Smooth muscle cell of the brain vasculature (primary cell): ENCODE data around the gene CIAO3.

Experiments
- DNase-seq: peaks from one replicate; pipeline ENCODE4 v3.0.0-alpha.2; 2012; ENCODE audit warnings: low read depth, low spot score

The CIAO3 gene

GRCh38 chr16:735982-736453 is 4.8 kb downstream of the CIAO3 start:
- DNase-seq: no peak

GRCh38 chr16:734981-735881 is 5.6 kb downstream of the CIAO3 start:
- no peak for DNase-seq

DNA sequence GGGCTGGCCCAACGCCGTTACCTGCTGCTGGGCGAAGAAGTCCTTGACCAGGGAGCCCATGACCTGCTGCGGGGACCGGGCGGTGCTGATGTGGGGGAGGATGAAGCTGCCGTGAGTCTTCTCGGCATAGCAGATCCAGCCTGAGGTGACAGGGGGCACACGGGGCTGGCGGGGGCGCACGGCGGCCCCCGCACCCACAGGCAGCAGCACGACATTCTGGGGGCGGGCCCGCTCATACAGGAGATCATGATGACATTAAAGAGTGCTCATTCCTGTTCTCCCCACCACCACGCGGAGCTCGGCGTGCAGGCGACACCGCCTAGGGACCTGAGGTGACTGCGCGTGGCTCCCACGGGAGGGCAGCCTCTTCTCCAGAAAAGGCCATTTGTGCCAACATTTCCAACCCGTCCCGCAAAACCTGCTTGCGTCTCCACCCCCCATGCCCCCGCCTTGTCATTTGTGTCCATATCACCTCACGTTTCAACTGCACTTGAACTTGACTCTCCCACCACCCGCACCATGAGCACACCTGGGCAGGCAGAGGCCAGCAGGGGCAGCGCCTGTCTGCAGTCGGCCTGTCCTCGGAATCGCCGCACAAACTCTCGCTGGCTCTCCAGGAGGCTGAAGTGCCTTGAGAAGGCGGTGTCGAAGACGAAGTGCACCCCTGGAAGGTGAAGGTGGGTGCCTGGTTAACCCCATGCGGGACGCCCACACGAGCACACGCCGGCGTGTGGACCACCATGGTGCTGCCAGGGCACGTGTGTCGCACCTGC is 6.4 kb downstream of the CIAO3 start:
- no peak for DNase-seq

DNA sequence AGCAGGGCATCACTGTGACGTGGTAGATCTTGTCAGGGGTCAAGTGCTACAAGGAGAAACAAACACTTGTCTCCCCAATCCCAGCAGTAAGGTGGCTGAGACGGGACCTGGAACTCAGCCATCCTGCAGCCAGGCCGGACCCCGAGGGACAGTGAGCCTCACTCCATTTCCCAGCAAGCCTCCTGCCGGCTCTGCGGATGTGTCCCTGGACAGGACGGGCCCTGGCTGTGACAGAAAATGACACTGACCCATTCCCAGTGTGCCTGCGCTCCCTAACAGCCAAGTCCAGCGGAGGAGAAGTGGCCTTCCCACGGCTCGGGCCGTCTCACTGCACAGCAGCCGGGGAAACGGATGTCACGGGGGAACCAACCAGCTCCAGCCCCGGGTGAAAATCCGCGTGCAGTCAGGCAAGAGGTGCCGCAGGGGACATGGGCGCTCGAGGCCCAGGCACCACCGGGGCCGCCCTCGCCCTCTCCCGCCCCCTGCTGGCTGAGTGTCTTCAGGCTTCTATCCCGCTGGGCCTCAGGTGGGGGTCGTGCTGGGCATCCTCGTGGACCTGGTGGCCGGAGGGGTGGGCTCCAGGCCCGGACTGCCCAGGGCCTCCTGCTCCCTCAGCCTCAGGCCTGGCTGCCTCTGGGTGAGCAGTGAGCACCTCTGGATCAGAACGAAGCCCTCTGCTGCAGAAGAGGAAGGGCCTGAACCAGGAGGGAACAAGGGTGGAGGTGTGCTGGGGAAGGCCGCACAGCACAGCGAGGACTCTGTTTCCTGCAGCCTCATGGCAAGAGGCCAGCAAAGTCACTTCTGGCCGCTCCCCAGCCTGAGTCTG is 7.2 kb downstream of the CIAO3 start:
- DNase-seq: no peak

- DNase-seq: no peak
Observed at GRCh38 chr16:732936-733335, 7.9 kb downstream of the CIAO3 start.

DNA sequence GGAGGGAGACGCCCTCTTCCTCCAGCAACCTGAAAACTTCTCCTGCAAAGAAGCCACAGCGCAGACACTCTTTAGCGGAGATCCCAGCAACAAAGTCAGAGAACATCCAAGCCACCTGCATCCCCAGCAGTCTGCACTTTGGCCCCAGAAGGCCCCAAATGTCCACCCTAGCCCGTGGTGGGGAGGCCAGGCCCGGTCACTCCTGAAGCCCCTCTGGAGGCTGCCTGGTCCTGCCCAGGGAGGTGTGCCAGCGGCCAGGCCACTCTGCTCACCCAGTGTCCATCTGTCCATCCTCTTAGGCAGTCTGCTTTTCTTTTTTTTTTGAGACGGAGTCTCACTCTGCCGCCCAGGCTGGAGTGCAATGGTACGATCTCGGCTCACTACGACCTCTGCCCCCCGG is 8.5 kb downstream of the CIAO3 start:
- DNase-seq: no peak

- no peak for DNase-seq
Observed at GRCh38 chr16:730666-731509, 9.9 kb downstream of the CIAO3 start.

DNA sequence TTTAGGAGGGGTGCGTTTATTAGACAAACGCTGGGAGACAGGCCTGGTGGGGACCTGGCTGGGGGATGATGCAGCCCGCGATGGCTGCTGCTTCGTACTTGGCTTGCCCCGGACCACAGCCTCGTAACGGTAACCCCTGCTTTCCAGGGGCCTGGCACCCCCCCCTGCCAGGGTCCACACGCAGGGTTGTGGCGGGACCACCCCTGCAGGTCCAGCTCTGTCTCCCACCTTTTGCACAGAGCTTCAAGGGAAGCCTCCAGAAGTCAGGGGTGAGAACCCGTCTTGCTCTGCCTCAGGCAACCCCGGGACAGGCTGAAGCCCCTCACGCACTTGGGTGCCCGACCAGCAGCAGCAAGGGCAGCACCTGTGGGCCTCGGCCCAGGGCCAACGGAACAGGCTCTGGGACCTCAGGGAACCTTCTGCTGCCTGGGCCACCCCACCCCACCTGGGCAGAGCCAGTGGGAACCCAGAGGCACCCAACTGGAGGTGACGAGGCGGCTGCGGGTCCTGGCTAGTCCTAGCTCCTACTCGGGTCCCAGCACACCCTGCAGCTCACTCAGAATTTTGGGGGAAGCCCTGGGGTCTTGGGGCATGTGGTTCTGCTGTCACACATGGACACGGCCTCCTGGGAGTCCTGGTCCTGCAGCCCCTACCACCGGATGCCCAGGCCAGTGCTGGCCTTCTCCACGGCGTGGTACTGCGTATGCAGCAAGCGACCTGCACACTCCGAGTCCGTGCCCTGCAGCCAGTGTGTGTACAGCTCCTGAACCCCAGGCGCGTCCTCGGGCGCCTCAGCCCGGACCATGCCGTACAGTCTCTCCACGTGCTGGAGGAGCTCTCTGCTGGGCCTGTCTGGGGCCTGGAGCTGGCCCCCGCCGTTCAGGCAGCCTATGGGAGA is 10.8 kb downstream of the CIAO3 start:
- no peak for DNase-seq

GRCh38 chr16:728890-729744 is 11.7 kb downstream of the CIAO3 start:
- DNase-seq: no peak

DNA sequence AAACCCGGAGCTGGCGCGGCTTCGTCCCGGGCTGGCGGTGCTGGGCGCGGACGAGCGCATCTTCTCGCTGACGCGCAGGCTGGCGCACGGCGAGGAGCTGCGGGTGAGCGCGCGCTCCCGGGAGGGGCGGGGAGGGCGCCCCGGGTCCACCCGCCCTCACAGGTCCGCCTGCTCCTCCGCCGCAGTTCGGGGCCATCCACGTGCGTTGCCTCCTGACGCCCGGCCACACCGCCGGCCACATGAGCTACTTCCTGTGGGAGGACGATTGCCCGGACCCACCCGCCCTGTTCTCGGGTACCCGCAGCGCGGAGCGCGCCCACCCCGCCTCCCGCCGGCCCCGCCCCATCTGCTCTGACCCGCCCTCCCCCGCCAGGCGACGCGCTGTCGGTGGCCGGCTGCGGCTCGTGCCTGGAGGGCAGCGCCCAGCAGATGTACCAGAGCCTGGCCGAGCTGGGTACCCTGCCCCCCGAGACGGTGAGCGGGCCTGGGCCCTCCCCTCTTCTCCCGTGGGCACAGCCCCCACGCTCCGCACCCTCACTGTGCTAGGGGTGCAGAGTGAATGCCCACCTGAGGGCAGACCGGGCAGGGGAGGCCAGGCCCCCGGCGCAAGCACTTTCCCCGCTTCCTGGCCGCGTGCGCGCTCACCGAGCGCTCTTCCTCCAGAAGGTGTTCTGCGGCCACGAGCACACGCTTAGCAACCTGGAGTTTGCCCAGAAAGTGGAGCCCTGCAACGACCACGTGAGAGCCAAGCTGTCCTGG is 12.5 kb downstream of the CIAO3 start:
- no peak for DNase-seq

DNA sequence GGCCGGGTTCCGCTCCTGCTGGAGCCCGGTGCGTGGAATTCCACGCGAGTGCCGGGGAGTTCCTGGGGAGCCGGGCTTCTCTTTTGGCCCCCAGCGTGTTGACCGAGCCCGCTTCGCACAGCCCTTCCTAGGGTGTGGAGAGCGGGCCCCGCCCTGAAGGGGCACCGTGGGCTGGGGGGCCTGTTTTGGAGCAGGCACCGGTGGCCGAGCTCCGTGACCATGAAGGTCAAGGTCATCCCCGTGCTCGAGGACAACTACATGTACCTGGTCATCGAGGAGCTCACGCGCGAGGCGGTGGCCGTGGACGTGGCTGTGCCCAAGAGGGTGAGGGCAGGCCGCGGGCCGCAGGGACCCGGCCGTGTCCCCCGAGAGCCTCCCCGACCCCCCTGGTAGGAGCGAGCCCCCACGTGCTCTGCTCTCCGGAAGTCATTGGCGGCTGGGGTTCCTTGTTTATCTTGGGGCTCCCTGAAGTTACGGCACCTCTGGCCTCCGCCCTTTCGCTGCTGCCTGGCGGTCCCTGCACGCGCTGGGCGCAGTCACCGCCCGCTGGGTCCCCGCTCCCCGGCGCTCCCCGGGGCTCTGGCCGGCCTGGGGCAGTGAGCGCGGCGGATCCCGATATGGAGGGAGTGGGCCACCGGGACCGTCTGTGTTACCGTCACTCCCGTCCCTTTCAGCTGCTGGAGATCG is 13.4 kb downstream of the CIAO3 start:
- DNase-seq: no peak

- DNase-seq: no peak
Observed at GRCh38 chr16:726438-727290, 14.1 kb downstream of the CIAO3 start, which contains the start of the genes CCDC78 and HAGHL. TSS of gene CCDC78 (minus strand) at chr16:726443. CDS start at chr16:726367, 76 bp downstream. TSS of gene HAGHL (plus strand) at chr16:727106. CDS start at chr16:727510, 404 bp downstream.

DNA sequence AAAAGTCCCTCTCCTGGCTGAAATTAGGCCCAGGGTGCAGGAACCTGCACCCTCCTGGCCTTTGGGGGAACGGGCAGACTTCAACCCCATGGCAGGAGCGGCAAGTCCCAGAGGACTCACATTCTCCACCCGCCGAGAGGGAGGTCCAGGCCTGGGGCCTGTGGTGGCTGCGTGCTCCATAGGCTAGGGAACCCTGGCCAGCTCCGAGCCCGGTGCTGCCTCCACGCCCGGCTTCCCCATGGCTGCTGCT is 14.7 kb downstream of the CIAO3 start:
- DNase-seq: no peak

DNA sequence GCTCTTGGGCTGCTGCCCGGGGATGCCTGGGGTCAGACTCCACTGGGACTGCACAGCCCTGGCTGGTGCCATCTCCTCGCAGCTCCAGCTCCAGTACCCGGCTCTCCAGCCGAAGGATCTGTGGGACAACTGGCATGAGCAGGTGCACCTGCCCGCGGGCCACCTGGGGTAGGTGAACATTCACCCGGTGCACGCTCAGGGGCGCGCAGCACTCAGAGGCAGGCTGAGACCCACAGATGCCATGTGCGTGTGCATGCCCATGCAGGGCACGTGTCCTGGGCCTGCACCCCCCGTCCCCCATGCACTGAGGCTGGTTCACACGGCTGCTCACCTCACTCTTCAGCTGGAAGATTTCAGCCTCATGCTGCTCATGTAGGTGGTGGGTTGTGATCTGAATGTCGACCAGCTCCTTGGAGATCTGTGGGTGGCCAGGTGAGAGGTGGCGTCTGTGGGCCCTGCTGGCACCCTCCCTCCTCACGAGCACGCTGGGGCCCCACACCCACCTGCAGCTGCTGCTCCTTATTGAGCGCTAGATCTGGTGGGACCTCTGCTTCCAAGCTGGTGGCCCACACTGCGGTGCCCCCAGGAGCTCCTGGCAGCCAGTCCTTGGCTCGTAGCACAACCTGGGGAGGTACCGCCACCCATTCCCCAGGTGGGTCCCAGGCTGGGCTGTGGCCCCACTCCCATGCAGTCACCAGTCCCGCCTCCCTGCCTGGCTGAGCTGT is 15.2 kb downstream of the CIAO3 start:
- DNase-seq: no peak

DNA sequence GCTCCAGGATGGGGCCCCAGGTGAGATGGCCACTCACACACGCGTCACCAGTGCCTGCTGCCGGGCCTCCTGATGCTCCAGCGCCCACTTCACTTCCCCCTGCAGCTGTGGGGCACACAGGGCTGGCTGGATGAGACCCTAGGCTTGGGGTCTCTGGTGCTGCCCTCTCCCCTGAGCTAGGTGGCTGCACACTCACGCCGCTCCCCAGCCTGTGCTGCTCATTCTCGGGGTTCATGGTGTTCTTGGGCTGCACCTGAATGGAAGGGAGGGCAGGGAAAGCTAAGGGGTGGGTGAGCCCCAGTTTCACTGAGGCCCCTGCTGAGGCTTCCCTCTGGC is 15.8 kb downstream of the CIAO3 start:
- DNase-seq: no peak
